ENCODE results near the gene CITED2.

- TF ChIP-seq POLR2A (IDR thresholded peaks at IDR 0.05) (no peak), CTCF (IDR thresholded peaks at IDR 0.05) (no peak)
These were observed 12.0 kb upstream of the CITED2 start for GRCh38 chr6:139386404-139386803.

Measured in body of pancreas (tissue), 4 donors.